ENCODE results near the gene HLA-G. TPM values are rescaled to one million over a fixed set of nuclear protein-coding genes. Genes with fewer than 3 reads are reported as not detected.

The HLA-G gene
- total RNA-seq, 1 donor from 2014 or later = not detected

DNA sequence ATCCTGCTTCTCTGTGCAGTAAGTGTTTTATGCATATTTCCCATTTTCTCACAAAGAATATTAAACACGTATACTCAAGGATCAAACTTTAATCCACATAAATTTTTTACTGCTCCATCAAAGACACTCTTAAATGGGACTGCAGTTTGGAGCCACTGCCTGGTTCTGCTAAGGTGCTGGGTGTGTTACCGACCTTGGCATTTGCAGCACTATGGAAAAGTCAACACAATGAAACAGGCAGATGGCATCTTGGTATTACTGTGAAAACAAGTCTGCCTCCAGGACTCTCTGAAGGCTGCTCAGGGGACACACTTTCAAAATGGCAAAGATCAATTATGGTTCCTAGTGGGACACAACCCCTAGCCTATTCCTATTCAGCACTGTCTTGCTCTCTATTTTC lies 17.3 kb upstream of the HLA-G start:
- peaks cover 8% of the 10 kb centered on the region for H3K4me1 Mint-ChIP-seq (ENCODE audit: low read depth, unreplicated experiment)
- H3K27me3 Mint-ChIP-seq (ENCODE audit: unreplicated experiment) = no peaks in the 10 kb centered on the region
- TF ChIP-seq CTCF (IDR thresholded peaks at IDR 0.05; ENCODE audit: partially characterized antibody, unreplicated experiment) = no peak
- no peaks in the 10 kb centered on the region for H3K9me3 Mint-ChIP-seq (ENCODE audit: unreplicated experiment)
- no peak overlapping the region for H3K27ac Mint-ChIP-seq (ENCODE audit: unreplicated experiment)
- H3K36me3 Mint-ChIP-seq (ENCODE audit: unreplicated experiment) = no peaks in the 10 kb centered on the region
- no peak overlapping the region for H3K4me3 Mint-ChIP-seq (ENCODE audit: unreplicated experiment)
- no peak for DNase-seq

GRCh38 chr6:29811377-29811776 lies 16.2 kb upstream of the HLA-G start:
- no peak for DNase-seq
- peaks cover 1% of the 10 kb centered on the region for H3K9me3 Mint-ChIP-seq (ENCODE audit: unreplicated experiment)
- H3K27ac Mint-ChIP-seq (ENCODE audit: unreplicated experiment) = no peak overlapping the region
- H3K36me3 Mint-ChIP-seq (ENCODE audit: unreplicated experiment) = no peaks in the 10 kb centered on the region
- no peaks in the 10 kb centered on the region for H3K27me3 Mint-ChIP-seq (ENCODE audit: unreplicated experiment)
- no peak overlapping the region for H3K4me3 Mint-ChIP-seq (ENCODE audit: unreplicated experiment)
- no peak for TF ChIP-seq CTCF (IDR thresholded peaks at IDR 0.05; ENCODE audit: partially characterized antibody, unreplicated experiment)
- peaks cover 8% of the 10 kb centered on the region for H3K4me1 Mint-ChIP-seq (ENCODE audit: low read depth, unreplicated experiment)

- Mint-ChIP-seq H3K27me3 (ENCODE audit: unreplicated experiment) (peaks cover 2% of the 10 kb centered on the region), H3K4me3 (ENCODE audit: unreplicated experiment) (no peak overlapping the region), H3K36me3 (ENCODE audit: unreplicated experiment) (peaks cover 5% of the 10 kb centered on the region), H3K4me1 (ENCODE audit: low read depth, unreplicated experiment) (peaks cover 8% of the 10 kb centered on the region), H3K9me3 (ENCODE audit: unreplicated experiment) (peaks cover 1% of the 10 kb centered on the region), H3K27ac (ENCODE audit: unreplicated experiment) (no peak overlapping the region)
- no peak for DNase-seq
- TF ChIP-seq CTCF (IDR thresholded peaks at IDR 0.05; ENCODE audit: partially characterized antibody, unreplicated experiment) = no peak
These were observed 14.6 kb upstream of the HLA-G start for GRCh38 chr6:29813066-29813465.

DNA sequence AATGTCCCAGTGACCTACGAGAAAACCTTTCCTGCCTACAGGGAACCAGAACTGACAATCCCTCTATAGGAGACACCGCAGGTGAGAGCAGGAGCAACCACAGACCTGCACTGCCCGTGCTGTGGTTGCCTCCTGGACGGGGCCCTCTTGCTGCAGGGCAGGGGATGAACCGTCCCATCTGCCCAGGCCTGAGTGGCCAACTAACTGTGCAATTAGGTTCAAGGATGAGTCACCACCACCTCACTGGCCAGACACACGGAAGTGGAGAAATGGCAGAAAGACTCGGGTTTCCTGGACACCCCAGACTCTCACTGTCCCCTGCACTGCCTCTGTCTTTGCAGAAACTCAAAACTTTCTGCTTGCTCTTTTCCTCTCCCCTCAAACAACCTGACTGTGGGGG lies 13.8 kb upstream of the HLA-G start:
- TF ChIP-seq CTCF (IDR thresholded peaks at IDR 0.05; ENCODE audit: partially characterized antibody, unreplicated experiment) = no peak
- Mint-ChIP-seq H3K4me3 (ENCODE audit: unreplicated experiment) (no peak overlapping the region), H3K9me3 (ENCODE audit: unreplicated experiment) (peaks cover 4% of the 10 kb centered on the region), H3K4me1 (ENCODE audit: low read depth, unreplicated experiment) (peaks cover 8% of the 10 kb centered on the region), H3K36me3 (ENCODE audit: unreplicated experiment) (peaks cover 9% of the 10 kb centered on the region), H3K27ac (ENCODE audit: unreplicated experiment) (no peak overlapping the region), H3K27me3 (ENCODE audit: unreplicated experiment) (peaks cover 2% of the 10 kb centered on the region)
- DNase-seq = no peak

DNA sequence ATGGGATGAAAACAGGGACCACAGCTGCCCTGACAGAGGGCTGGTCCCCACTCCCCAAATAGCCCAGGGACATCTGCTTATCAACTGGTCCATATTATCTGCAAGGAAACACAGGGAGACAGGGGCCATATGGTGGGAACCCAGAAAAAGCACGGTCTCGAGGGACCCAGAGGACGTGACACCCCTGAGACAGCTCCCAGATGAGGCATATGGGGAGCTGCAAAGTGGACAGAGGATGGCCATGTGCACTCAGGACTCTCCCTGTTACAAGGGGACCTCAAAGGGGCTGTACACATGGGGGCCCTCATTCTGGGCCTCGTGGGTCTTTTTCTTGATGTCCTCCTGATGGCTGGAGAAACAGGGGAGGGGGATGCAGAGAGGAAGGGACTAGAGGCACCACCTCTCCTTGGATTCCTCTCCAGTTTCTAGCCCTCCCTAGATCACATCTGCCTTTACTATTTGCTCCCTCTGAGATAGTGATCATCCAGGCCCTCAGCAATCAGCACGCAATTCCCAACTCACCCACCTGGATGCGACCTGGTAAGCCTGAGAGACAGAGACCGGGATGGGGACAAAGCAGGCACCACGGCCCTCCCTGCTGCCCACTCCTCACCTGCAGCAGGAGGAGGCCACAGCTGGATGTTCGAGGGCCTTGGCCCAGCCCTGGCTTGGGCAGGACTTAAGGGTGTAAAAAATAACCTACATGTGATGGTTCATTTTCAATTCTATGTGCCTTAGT lies 13.1 kb upstream of the HLA-G start:
- Mint-ChIP-seq H3K9me3 (ENCODE audit: unreplicated experiment) (peaks cover 4% of the 10 kb centered on the region), H3K36me3 (ENCODE audit: unreplicated experiment) (peaks cover 9% of the 10 kb centered on the region), H3K27me3 (ENCODE audit: unreplicated experiment) (peaks cover 2% of the 10 kb centered on the region), H3K4me1 (ENCODE audit: low read depth, unreplicated experiment) (peaks cover 8% of the 10 kb centered on the region), H3K4me3 (ENCODE audit: unreplicated experiment) (no peak overlapping the region), H3K27ac (ENCODE audit: unreplicated experiment) (no peak overlapping the region)
- DNase-seq = no peak
- TF ChIP-seq CTCF (IDR thresholded peaks at IDR 0.05; ENCODE audit: partially characterized antibody, unreplicated experiment) = no peak
